Neural cell (in vitro differentiated cells): ENCODE data around the gene MSI2.

Experiments
- EP300 ChIP-seq: fragments of 450-650 bp; conservative IDR thresholded peaks from 2 replicates; pipeline ENCODE4 v1.6.1; 2014; ENCODE audit warnings: antibody characterized with exemption, mild to moderate bottlenecking, moderate library complexity; ENCODE audit not compliant: poor library complexity, severe bottlenecking
- EZH2 ChIP-seq: fragments of 200-600, 300-800 bp; shearing (Covaris generic), sonication (generic); IDR thresholded peaks from 2 replicates; pipeline ENCODE4 v1.6.1; 2014; ENCODE audit warnings: antibody characterized with exemption, low read length, borderline replicate concordance, mild to moderate bottlenecking; ENCODE audit not compliant: insufficient read depth, poor library complexity, severe bottlenecking
- POLR2AphosphoS5 ChIP-seq: IDR thresholded peaks from 2 replicates; pipeline ENCODE4 v1.6.1; 2012
- SMC3 ChIP-seq: fragments of 450-650 bp; conservative IDR thresholded peaks from 2 replicates; pipeline ENCODE4 v1.6.1; 2014; ENCODE audit warnings: antibody characterized with exemption, mild to moderate bottlenecking, moderate library complexity; ENCODE audit not compliant: poor library complexity
- TAF1 ChIP-seq: IDR thresholded peaks from 2 replicates; pipeline ENCODE4 v1.6.1; 2012; ENCODE audit warnings: low read depth
- TF ChIP-seq, protein P1 (sequence below): fragments of 450-650 bp; IDR thresholded peaks from 2 replicates; pipeline ENCODE4 v1.5.1; 2014; ENCODE audit warnings: antibody characterized with exemption, mild to moderate bottlenecking, moderate library complexity; ENCODE audit not compliant: poor library complexity, severe bottlenecking
- TF ChIP-seq, protein P2 (sequence below): IDR thresholded peaks from 2 replicates; pipeline ENCODE4 v1.6.1; 2012; ENCODE audit warnings: borderline replicate concordance

DNA sequence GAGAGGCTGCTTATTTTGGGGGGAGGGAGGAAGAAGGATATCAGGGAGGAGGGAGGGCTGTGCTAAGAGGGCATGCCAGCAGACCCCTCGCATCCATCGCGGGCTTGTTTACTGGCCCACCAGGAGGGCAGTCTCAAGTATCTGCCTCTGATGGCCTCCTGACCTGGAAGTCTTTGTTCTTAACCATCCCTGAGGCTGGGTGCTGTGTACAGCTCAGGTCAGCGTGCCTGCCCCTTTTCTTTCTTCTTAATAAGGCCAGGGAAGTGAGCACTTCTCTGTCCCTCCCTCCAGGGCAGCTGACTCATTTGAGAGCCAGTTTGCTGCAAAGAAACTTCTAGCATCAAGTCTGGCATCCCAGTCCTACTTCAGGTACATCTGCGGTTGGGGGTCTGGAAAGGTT is 331.8 kb downstream of the MSI2 start:
- TF ChIP-seq, protein P1, sequence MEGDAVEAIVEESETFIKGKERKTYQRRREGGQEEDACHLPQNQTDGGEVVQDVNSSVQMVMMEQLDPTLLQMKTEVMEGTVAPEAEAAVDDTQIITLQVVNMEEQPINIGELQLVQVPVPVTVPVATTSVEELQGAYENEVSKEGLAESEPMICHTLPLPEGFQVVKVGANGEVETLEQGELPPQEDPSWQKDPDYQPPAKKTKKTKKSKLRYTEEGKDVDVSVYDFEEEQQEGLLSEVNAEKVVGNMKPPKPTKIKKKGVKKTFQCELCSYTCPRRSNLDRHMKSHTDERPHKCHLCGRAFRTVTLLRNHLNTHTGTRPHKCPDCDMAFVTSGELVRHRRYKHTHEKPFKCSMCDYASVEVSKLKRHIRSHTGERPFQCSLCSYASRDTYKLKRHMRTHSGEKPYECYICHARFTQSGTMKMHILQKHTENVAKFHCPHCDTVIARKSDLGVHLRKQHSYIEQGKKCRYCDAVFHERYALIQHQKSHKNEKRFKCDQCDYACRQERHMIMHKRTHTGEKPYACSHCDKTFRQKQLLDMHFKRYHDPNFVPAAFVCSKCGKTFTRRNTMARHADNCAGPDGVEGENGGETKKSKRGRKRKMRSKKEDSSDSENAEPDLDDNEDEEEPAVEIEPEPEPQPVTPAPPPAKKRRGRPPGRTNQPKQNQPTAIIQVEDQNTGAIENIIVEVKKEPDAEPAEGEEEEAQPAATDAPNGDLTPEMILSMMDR, result no peak
- TF ChIP-seq EZH2 (no peak), SMC3 (no peak), EP300 (no peak), POLR2AphosphoS5 (no peak), TAF1 (no peak)
- TF ChIP-seq, protein P2, sequence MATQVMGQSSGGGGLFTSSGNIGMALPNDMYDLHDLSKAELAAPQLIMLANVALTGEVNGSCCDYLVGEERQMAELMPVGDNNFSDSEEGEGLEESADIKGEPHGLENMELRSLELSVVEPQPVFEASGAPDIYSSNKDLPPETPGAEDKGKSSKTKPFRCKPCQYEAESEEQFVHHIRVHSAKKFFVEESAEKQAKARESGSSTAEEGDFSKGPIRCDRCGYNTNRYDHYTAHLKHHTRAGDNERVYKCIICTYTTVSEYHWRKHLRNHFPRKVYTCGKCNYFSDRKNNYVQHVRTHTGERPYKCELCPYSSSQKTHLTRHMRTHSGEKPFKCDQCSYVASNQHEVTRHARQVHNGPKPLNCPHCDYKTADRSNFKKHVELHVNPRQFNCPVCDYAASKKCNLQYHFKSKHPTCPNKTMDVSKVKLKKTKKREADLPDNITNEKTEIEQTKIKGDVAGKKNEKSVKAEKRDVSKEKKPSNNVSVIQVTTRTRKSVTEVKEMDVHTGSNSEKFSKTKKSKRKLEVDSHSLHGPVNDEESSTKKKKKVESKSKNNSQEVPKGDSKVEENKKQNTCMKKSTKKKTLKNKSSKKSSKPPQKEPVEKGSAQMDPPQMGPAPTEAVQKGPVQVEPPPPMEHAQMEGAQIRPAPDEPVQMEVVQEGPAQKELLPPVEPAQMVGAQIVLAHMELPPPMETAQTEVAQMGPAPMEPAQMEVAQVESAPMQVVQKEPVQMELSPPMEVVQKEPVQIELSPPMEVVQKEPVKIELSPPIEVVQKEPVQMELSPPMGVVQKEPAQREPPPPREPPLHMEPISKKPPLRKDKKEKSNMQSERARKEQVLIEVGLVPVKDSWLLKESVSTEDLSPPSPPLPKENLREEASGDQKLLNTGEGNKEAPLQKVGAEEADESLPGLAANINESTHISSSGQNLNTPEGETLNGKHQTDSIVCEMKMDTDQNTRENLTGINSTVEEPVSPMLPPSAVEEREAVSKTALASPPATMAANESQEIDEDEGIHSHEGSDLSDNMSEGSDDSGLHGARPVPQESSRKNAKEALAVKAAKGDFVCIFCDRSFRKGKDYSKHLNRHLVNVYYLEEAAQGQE, result no peak
